OCI-LY3 (cell line): ENCODE measurements around the gene TMPRSS12.

Experiments used
- EZH2phosphoT487 ChIP-seq: fragments of 200-600 bp; shearing (Covaris generic); IDR thresholded peaks from 2 replicates; pipeline ENCODE4 v1.6.1; 2018; ENCODE audit warnings: antibody characterized with exemption, mixed run types, low read depth
- TF ChIP-seq, protein P1 (sequence below): fragments of 200-600, 300-600 bp; sonication (generic); IDR thresholded peaks from 2 replicates; pipeline ENCODE4 v1.5.1; 2014; ENCODE audit warnings: antibody characterized with exemption, low read length, low read depth

DNA sequence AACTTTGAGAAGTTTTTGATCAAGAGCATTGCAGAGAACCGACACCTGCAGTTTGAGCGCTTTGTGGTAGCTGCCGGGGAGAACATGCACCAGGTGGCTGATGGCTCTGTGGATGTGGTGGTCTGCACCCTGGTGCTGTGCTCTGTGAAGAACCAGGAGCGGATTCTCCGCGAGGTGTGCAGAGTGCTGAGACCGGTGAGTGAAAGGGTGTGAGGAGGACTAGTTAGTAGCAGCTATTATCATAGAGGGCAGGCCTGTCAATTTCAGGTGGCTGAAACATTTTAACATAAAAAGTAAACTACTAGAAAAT, 82.6 kb downstream of the TMPRSS12 start:
- TF ChIP-seq, protein P1, sequence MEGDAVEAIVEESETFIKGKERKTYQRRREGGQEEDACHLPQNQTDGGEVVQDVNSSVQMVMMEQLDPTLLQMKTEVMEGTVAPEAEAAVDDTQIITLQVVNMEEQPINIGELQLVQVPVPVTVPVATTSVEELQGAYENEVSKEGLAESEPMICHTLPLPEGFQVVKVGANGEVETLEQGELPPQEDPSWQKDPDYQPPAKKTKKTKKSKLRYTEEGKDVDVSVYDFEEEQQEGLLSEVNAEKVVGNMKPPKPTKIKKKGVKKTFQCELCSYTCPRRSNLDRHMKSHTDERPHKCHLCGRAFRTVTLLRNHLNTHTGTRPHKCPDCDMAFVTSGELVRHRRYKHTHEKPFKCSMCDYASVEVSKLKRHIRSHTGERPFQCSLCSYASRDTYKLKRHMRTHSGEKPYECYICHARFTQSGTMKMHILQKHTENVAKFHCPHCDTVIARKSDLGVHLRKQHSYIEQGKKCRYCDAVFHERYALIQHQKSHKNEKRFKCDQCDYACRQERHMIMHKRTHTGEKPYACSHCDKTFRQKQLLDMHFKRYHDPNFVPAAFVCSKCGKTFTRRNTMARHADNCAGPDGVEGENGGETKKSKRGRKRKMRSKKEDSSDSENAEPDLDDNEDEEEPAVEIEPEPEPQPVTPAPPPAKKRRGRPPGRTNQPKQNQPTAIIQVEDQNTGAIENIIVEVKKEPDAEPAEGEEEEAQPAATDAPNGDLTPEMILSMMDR = no peak
- no peak for TF ChIP-seq EZH2phosphoT487
